ENCODE data around the gene ZCCHC10. TPM values are rescaled to one million over a fixed set of nuclear protein-coding genes. Genes with fewer than 3 reads are reported as not detected.
"Not testable (repeated sequence)": the region's sequence is repeated elsewhere in the genome, so short reads cannot be mapped to it uniquely, and the experiment has no call there.

Gene ZCCHC10
- total RNA-seq, 1 donor from 2014 or later: 23.1 TPM

GRCh38 chr5:133041910-133042309, 15.6 kb upstream of the ZCCHC10 start:
- Mint-ChIP-seq H3K27ac (no peak overlapping the region), H3K36me3 (ENCODE audit: insufficient read depth) (no peaks in the 10 kb centered on the region), H3K9me3 (ENCODE audit: low read depth) (no peaks in the 10 kb centered on the region), H3K27me3 (no peaks in the 10 kb centered on the region), H3K4me3 (ENCODE audit: low read depth) (no peak overlapping the region), H3K4me1 (ENCODE audit: low read depth) (peaks cover 2% of the 10 kb centered on the region)
- no peak for TF ChIP-seq CTCF (IDR thresholded peaks at IDR 0.05; ENCODE audit: unreplicated experiment)
- DNase-seq (ENCODE audit: low spot score, unreplicated experiment): no peak

DNA sequence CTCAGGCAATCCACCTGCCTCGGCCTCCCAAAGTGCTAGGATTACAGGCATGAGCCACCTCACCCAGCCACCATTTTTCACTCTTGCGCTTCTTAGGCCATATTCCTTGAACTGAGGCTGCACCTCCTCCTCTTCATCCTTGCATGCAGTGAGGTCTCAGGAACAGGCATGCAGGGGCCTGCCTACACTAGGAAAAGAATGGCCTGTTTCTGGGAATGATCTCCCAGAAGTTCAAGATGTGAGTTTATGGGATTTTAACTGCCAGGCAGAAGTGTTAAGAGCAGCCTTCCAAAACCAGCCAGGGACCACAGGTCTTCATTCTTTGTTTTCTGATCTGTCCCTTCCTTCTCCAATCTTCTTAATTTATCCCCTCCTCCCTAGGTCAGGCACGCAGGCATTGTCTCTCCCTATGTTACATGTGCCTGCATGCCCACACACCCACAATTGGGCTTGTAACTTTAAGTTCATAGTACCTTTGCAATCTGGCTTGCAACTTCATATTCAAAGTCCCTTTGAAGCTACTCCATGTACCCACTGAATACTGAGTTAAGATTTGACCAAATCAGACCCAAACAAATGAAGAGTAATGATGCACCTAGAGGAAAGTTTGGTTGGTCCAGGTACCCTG, 14.9 kb upstream of the ZCCHC10 start:
- Mint-ChIP-seq H3K36me3 (ENCODE audit: insufficient read depth) (no peaks in the 10 kb centered on the region), H3K27me3 (no peaks in the 10 kb centered on the region), H3K27ac (peak overlapping the region; percentile 12), H3K4me3 (ENCODE audit: low read depth) (no peak overlapping the region), H3K9me3 (ENCODE audit: low read depth) (no peaks in the 10 kb centered on the region), H3K4me1 (ENCODE audit: low read depth) (peaks cover 2% of the 10 kb centered on the region)
- no peak for DNase-seq (ENCODE audit: low spot score, unreplicated experiment)
- TF ChIP-seq CTCF (IDR thresholded peaks at IDR 0.05; ENCODE audit: unreplicated experiment): no peak

- not testable (repeated sequence) for H3K9me3 Mint-ChIP-seq (ENCODE audit: low read depth); H3K36me3 Mint-ChIP-seq (ENCODE audit: insufficient read depth); H3K4me3 Mint-ChIP-seq (ENCODE audit: low read depth); H3K27ac Mint-ChIP-seq; H3K27me3 Mint-ChIP-seq; DNase-seq (ENCODE audit: low spot score, unreplicated experiment)
- H3K4me1 Mint-ChIP-seq (ENCODE audit: low read depth): peaks cover 20% of the 10 kb centered on the region
These were observed 10.3 kb upstream of the ZCCHC10 start for GRCh38 chr5:133036677-133037076.

DNA sequence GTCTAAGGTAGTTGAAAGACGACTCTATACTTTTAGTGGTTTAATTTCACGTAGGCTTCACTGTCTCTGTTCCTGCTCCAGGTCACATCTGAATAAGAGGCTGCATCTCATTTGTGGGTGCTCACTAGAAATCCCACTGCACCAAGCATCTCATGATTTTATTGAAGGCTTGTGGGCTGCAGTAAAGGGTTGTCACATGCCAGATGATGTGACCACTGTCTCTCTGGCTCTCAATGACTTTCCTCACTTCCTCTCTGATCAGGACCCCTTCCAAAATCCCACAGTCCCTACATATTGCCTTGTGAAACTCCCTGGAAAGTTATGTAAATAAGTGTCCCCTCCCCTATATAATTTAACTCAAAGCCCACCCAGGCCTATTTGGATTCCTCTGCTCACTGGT, 8.9 kb upstream of the ZCCHC10 start:
- TF ChIP-seq CTCF (IDR thresholded peaks at IDR 0.05; ENCODE audit: unreplicated experiment): no peak
- Mint-ChIP-seq H3K4me1 (ENCODE audit: low read depth) (peaks cover 22% of the 10 kb centered on the region), H3K27ac (peak overlapping the region; percentile 58), H3K27me3 (no peaks in the 10 kb centered on the region), H3K4me3 (ENCODE audit: low read depth) (no peak overlapping the region), H3K36me3 (ENCODE audit: insufficient read depth) (no peaks in the 10 kb centered on the region), H3K9me3 (ENCODE audit: low read depth) (no peaks in the 10 kb centered on the region)
- no peak for DNase-seq (ENCODE audit: low spot score, unreplicated experiment)

GRCh38 chr5:133034064-133034463, 7.7 kb upstream of the ZCCHC10 start:
- H3K4me1 Mint-ChIP-seq (ENCODE audit: low read depth): peaks cover 28% of the 10 kb centered on the region
- no peak for TF ChIP-seq CTCF (IDR thresholded peaks at IDR 0.05; ENCODE audit: unreplicated experiment)
- no peaks in the 10 kb centered on the region for H3K27me3 Mint-ChIP-seq
- no peak overlapping the region for H3K4me3 Mint-ChIP-seq (ENCODE audit: low read depth)
- DNase-seq (ENCODE audit: low spot score, unreplicated experiment): no peak
- H3K9me3 Mint-ChIP-seq (ENCODE audit: low read depth): no peaks in the 10 kb centered on the region
- no peak overlapping the region for H3K27ac Mint-ChIP-seq
- H3K36me3 Mint-ChIP-seq (ENCODE audit: insufficient read depth): no peaks in the 10 kb centered on the region
